ENCODE results near the gene SOX11. TPM values are rescaled to one million over a fixed set of nuclear protein-coding genes. Genes with fewer than 3 reads are reported as not detected.

SOX11 gene
- polyA plus RNA-seq, 1 donor (not counting 4 experiments of a cell fraction or from before 2014, with no cell fraction given), result not detected

GRCh38 chr2:5741242-5741641 lies 49.1 kb downstream of the SOX11 start:
- H3K9me3 ChIP-seq (ENCODE audit: control insufficient read depth, low read depth, low read length), result peaks cover 3% of the 10 kb centered on the region
- no peaks in the 10 kb centered on the region for H3K9me1 ChIP-seq (ENCODE audit: control insufficient read depth, extremely low read depth, insufficient read depth, low read length)
- H3K27me3 ChIP-seq (ENCODE audit: control insufficient read depth, extremely low read depth, insufficient read depth, low read length), result no peaks in the 10 kb centered on the region
- H3K4me1 ChIP-seq (ENCODE audit: control insufficient read depth, extremely low read depth, insufficient read depth, low read length), result no peaks in the 10 kb centered on the region
- no peak overlapping the region for H3K4me2 ChIP-seq (ENCODE audit: control insufficient read depth, extremely low read depth, insufficient read depth, low read depth, low read length)
- H3K27ac ChIP-seq (ENCODE audit: control insufficient read depth, insufficient read depth, low read length), result no peak overlapping the region
- H3K36me3 ChIP-seq (ENCODE audit: control insufficient read depth in 2 of 2, extremely low read depth in 1 of 2, insufficient read depth in 2 of 2, low read length in 2 of 2), result no peaks in the 10 kb centered on the region
- dilution Hi-C loops (cut with MboI; ENCODE audit: extremely low pct_ligation_motif_present, low sequenced_read_pairs), result no loop called here
- no peaks in the 10 kb centered on the region for H3K79me2 ChIP-seq (ENCODE audit: control insufficient read depth, insufficient read depth, low read length)
- TF ChIP-seq EZH2 (IDR thresholded peaks at IDR 0.05; ENCODE audit: low read length) (no peak), CTCF (optimal IDR thresholded peaks at IDR 0.05 in 1 of 3, IDR thresholded peaks at IDR 0.05 in 1 of 3, conservative IDR thresholded peaks at IDR 0.05 in 1 of 3; ENCODE audit: extremely low read depth in 1 of 3, insufficient read depth in 2 of 3, low read length in 3 of 3) (no peak)
- H2AFZ ChIP-seq (ENCODE audit: control insufficient read depth, low read length), result no peak overlapping the region
- H3K9ac ChIP-seq (ENCODE audit: control insufficient read depth, extremely low read depth, insufficient read depth, low read length), result no peak overlapping the region
- no peak overlapping the region for H3K4me3 ChIP-seq (ENCODE audit: control insufficient read depth in 2 of 3, extremely low read depth in 1 of 3, insufficient read depth in 2 of 3, low read depth in 1 of 3, low read length in 3 of 3)
- FAIRE-seq (no peak), DNase-seq (ENCODE audit: low read depth, low spot score) (no peak)
- no peaks in the 10 kb centered on the region for H4K20me1 ChIP-seq (ENCODE audit: control insufficient read depth, extremely low read depth, insufficient read depth, low read length)

- FAIRE-seq (no peak), DNase-seq (ENCODE audit: low read depth, low spot score) (no peak)
- Histone ChIP-seq H3K27ac (ENCODE audit: control insufficient read depth, insufficient read depth, low read length) (no peak overlapping the region), H3K36me3 (ENCODE audit: control insufficient read depth in 2 of 2, extremely low read depth in 1 of 2, insufficient read depth in 2 of 2, low read length in 2 of 2) (no peaks in the 10 kb centered on the region), H4K20me1 (ENCODE audit: control insufficient read depth, extremely low read depth, insufficient read depth, low read length) (no peaks in the 10 kb centered on the region), H3K79me2 (ENCODE audit: control insufficient read depth, insufficient read depth, low read length) (no peaks in the 10 kb centered on the region), H3K9me1 (ENCODE audit: control insufficient read depth, extremely low read depth, insufficient read depth, low read length) (no peaks in the 10 kb centered on the region), H3K9ac (ENCODE audit: control insufficient read depth, extremely low read depth, insufficient read depth, low read length) (no peak overlapping the region), H3K9me3 (ENCODE audit: control insufficient read depth, low read depth, low read length) (peaks cover 3% of the 10 kb centered on the region), H3K27me3 (ENCODE audit: control insufficient read depth, extremely low read depth, insufficient read depth, low read length) (no peaks in the 10 kb centered on the region), H3K4me3 (ENCODE audit: control insufficient read depth in 2 of 3, extremely low read depth in 1 of 3, insufficient read depth in 2 of 3, low read depth in 1 of 3, low read length in 3 of 3) (no peak overlapping the region), H3K4me2 (ENCODE audit: control insufficient read depth, extremely low read depth, insufficient read depth, low read depth, low read length) (no peak overlapping the region), H2AFZ (ENCODE audit: control insufficient read depth, low read length) (no peak overlapping the region), H3K4me1 (ENCODE audit: control insufficient read depth, extremely low read depth, insufficient read depth, low read length) (no peaks in the 10 kb centered on the region)
- TF ChIP-seq EZH2 (IDR thresholded peaks at IDR 0.05; ENCODE audit: low read length), result no peak
- TF ChIP-seq CTCF (optimal IDR thresholded peaks at IDR 0.05 in 1 of 3, IDR thresholded peaks at IDR 0.05 in 1 of 3, conservative IDR thresholded peaks at IDR 0.05 in 1 of 3; ENCODE audit: extremely low read depth in 1 of 3, insufficient read depth in 2 of 3, low read length in 3 of 3), result no peak
- dilution Hi-C loops (cut with MboI; ENCODE audit: extremely low pct_ligation_motif_present, low sequenced_read_pairs), result no loop called here
Measured at GRCh38 chr2:5742126-5742525, 49.9 kb downstream of the SOX11 start.

Measured in keratinocyte (primary cell).